B cell (primary cell): ENCODE results near the gene IVNS1ABP. TPM values are rescaled to one million over a fixed set of nuclear protein-coding genes. Genes with fewer than 3 reads are reported as not detected.
A peak's percentile ranks its signal among the peaks of the same experiment; 100 is the strongest.

Experiments
- ATAC-seq: fragments of 200-7000 bp; cut with Tn5 transposase; one replicate; pipeline ENCODE4 v1.10.0; 2021; ENCODE audit warnings: low read depth, mild to moderate bottlenecking, moderate number of reproducible peaks, moderate library complexity
- CTCF ChIA-PET: fragments of 350-600 bp; sonication (Branson Sonifier 250); formaldehyde crosslinking; loops from one replicate; lab custom pipeline; 2021; ENCODE audit warnings: antibody characterized with exemption, inconsistent platforms; lab: Charles Lee
- POLR2A ChIA-PET: fragments of 350-600 bp; sonication (Branson Sonifier 250); formaldehyde crosslinking; loops from one replicate; lab custom pipeline; 2021; ENCODE audit warnings: antibody characterized with exemption; lab: Charles Lee
- DNase-seq: peaks from one replicate; pipeline ENCODE4 v3.0.0; 2013
- H2AFZ ChIP-seq: 2 replicates; pipeline ENCODE4 v1.6.1; 2012; ENCODE audit warnings: mild to moderate bottlenecking, low read depth, low read length; ENCODE audit not compliant: insufficient read depth, poor library complexity, severe bottlenecking
- H3K27ac ChIP-seq, 2 donors: 1 replicate in 1 of 2; 2 replicates in 1 of 2; pipeline ENCODE4 v1.5.1; 2012 to 2013; ENCODE audit warnings: low read length in 2 of 2, mild to moderate bottlenecking in 2 of 2, moderate library complexity in 1 of 2
- H3K27me3 ChIP-seq, 4 experiments: fragments of 200-600 bp in 1 of 4; sonication (generic) in 1 of 4; replicated peaks in 1 of 4; 1 replicate in 2 of 4; 2 replicates in 2 of 4; pipeline versions ENCODE4 v1.6.1 to v1.7.0; 2013 to 2016; ENCODE audit warnings: low read length in 3 of 4, mild to moderate bottlenecking in 2 of 4, mixed read lengths in 1 of 4, moderate library complexity in 1 of 4; ENCODE audit not compliant: insufficient read depth in 4 of 4, control insufficient read depth in 3 of 4; ENCODE audit errors: control extremely low read depth in 1 of 4
- H3K36me3 ChIP-seq, 2 experiments: replicated peaks in 1 of 2; 1 replicate in 1 of 2; 2 replicates in 1 of 2; pipeline versions ENCODE4 v1.6.1 to v1.7.1; 2013; ENCODE audit warnings: low read length in 1 of 2; ENCODE audit not compliant: insufficient read depth in 2 of 2, control insufficient read depth in 1 of 2; ENCODE audit errors: control extremely low read depth in 1 of 2, extremely low read depth in 1 of 2
- H3K4me1 ChIP-seq, 2 donors: fragments of 200-600 bp in 1 of 2; sonication (generic) in 1 of 2; 1 replicate in 1 of 2; 2 replicates in 1 of 2; pipeline versions ENCODE4 v1.5.1 to v1.6.1; 2013 to 2017; ENCODE audit warnings: low read length in 2 of 2; ENCODE audit not compliant: control insufficient read depth in 2 of 2, insufficient read depth in 2 of 2
- H3K4me2 ChIP-seq: replicated peaks from 2 replicates; pipeline ENCODE3; 2012; ENCODE audit warnings: mild to moderate bottlenecking, low read depth, low read length; ENCODE audit not compliant: poor library complexity, severe bottlenecking
- H3K4me3 ChIP-seq, 5 experiments: fragments of 200-600 bp in 1 of 5; sonication (generic) in 1 of 5; 1 replicate in 3 of 5; 2 replicates in 2 of 5; pipeline versions ENCODE4 v1.5.1 to v1.7.0; 2011 to 2016; ENCODE audit warnings: low read length in 4 of 5, mild to moderate bottlenecking in 4 of 5, low read depth in 2 of 5, control low read depth in 1 of 5, moderate library complexity in 1 of 5; ENCODE audit not compliant: insufficient read depth in 1 of 5; ENCODE audit errors: control extremely low read depth in 1 of 5, extremely low read depth in 1 of 5
- H3K79me2 ChIP-seq: fragments of 200-600 bp; sonication (generic); one replicate; pipeline ENCODE4 v1.6.0; 2016; ENCODE audit warnings: low read length; ENCODE audit not compliant: control insufficient read depth, insufficient read depth
- H3K9ac ChIP-seq: fragments of 200-600 bp; sonication (generic); 2 replicates; pipeline ENCODE4 v1.6.1; 2017; ENCODE audit warnings: mild to moderate bottlenecking, low read length, moderate library complexity
- H3K9me3 ChIP-seq, 3 donors: one replicate each; pipeline versions ENCODE4 v1.6.1 to v1.7.1; 2013; ENCODE audit warnings: low read length in 2 of 3; ENCODE audit not compliant: control insufficient read depth in 2 of 3, insufficient read depth in 1 of 3; ENCODE audit errors: control extremely low read depth in 1 of 3
- H4K20me1 ChIP-seq: 2 replicates; pipeline ENCODE4 v1.6.0; 2012; ENCODE audit warnings: mild to moderate bottlenecking, low read length; ENCODE audit not compliant: insufficient read depth, control insufficient read depth, poor library complexity, severe bottlenecking
- H3K27ac Mint-ChIP-seq: one replicate; pipeline ENCODE4 v1.8.0; 2021; ENCODE audit warnings: mixed read lengths
- H3K27me3 Mint-ChIP-seq: one replicate; pipeline ENCODE4 v1.8.0; 2021; ENCODE audit warnings: mixed read lengths
- H3K4me1 Mint-ChIP-seq: one replicate; pipeline ENCODE4 v1.8.0; 2021; ENCODE audit warnings: mixed read lengths
- H3K4me3 Mint-ChIP-seq: one replicate; pipeline ENCODE4 v1.8.0; 2021; ENCODE audit warnings: mixed read lengths
- H3K9me3 Mint-ChIP-seq: one replicate; pipeline ENCODE4 v1.8.0; 2022; ENCODE audit warnings: mixed read lengths; ENCODE audit not compliant: insufficient read depth
- EZH2 ChIP-seq: IDR thresholded peaks from 2 replicates; pipeline ENCODE4 v1.6.1; 2012; ENCODE audit warnings: borderline replicate concordance, low read depth, mild to moderate bottlenecking, moderate library complexity, low read length; ENCODE audit not compliant: insufficient read depth, poor library complexity, severe bottlenecking
- WGBS: methylation state at CpG from one replicate; pipeline ENCODE4 v1.1.5; 2013; ENCODE audit warnings: missing lambda C conversion rate; ENCODE audit not compliant: insufficient coverage; 5-methylcytosine and 5-hydroxymethylcytosine counted together
- intact Hi-C: fragments of 100-400 bp; cut with micrococcal nuclease; formaldehyde crosslinking; loops from one replicate; pipeline ENCODE4 v1.10.0; 2022
- polyA plus RNA-seq: library from polyadenylated mRNA; depleted of rRNA; stranded (reverse); fragments of >200 nt; gene quantifications from 2 replicates; pipeline ENCODE4 v1.2.3, GENCODE V29; 2012
- total RNA-seq, 2 donors: library from RNA; stranded (reverse); fragments of 120-200 nt in 1 of 2; gene quantifications; 1 replicate in 1 of 2; 2 replicates in 1 of 2; pipeline versions ENCODE4 v1.2.3 to v1.2.4, GENCODE V29; 2013 to 2022
- TF ChIP-seq, protein P1 (sequence below): fragments of 200-600 bp; IDR thresholded peaks from one replicate; pipeline ENCODE4 v1.8.0; 2022; ENCODE audit warnings: antibody characterized with exemption, mild to moderate bottlenecking

IVNS1ABP gene
- total and polyA plus RNA-seq, 2 donors (not counting 1 experiment from before 2014, with no cell fraction given) = 42.9 to 87.0 TPM

GRCh38 chr1:185317886-185318310, 855 bp upstream of the IVNS1ABP start:
- no peak for TF ChIP-seq EZH2
- TF ChIP-seq, protein P1, sequence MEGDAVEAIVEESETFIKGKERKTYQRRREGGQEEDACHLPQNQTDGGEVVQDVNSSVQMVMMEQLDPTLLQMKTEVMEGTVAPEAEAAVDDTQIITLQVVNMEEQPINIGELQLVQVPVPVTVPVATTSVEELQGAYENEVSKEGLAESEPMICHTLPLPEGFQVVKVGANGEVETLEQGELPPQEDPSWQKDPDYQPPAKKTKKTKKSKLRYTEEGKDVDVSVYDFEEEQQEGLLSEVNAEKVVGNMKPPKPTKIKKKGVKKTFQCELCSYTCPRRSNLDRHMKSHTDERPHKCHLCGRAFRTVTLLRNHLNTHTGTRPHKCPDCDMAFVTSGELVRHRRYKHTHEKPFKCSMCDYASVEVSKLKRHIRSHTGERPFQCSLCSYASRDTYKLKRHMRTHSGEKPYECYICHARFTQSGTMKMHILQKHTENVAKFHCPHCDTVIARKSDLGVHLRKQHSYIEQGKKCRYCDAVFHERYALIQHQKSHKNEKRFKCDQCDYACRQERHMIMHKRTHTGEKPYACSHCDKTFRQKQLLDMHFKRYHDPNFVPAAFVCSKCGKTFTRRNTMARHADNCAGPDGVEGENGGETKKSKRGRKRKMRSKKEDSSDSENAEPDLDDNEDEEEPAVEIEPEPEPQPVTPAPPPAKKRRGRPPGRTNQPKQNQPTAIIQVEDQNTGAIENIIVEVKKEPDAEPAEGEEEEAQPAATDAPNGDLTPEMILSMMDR = no peak
- Histone ChIP-seq H2AFZ (peak overlapping the region; percentile 83), H3K27me3 (no peaks in the 10 kb centered on the region), H3K79me2 (peaks cover 40% of the 10 kb centered on the region), H3K4me2 (peak overlapping the region; percentile 96), H3K4me3 (peak overlapping the region; percentile 61 to 98 (median 96)), H4K20me1 (peaks cover 32% of the 10 kb centered on the region), H3K4me1 (peaks cover 29 to 35% of the 10 kb centered on the region in 2 donors), H3K27ac (peak overlapping the region; percentile 95 to 98), H3K9ac (peak overlapping the region; percentile 95), H3K36me3 (no peaks in the 10 kb centered on the region), H3K9me3 (peaks cover 0 to 8% (median 0%) of the 10 kb centered on the region in 3 donors)
- ChIA-PET CTCF (interaction anchor here (0.7 to 5.0 kb wide), 11 partner anchors 21 to 512 kb away, joined by 3 to 50 read pairs (median 8); no protein-coding TSS in a partner anchor), POLR2A (interaction anchor here (1.3 to 2.9 kb wide), 4 partner anchors 281 to 376 kb away, joined by 5 to 11 read pairs (median 7); no protein-coding TSS in a partner anchor)
- Mint-ChIP-seq H3K27ac (peak overlapping the region; percentile 98), H3K27me3 (no peaks in the 10 kb centered on the region), H3K4me1 (peaks cover 43% of the 10 kb centered on the region), H3K9me3 (no peaks in the 10 kb centered on the region), H3K4me3 (peak overlapping the region; percentile 92)
- 8% methylated on average over 8 of the region's 11 CpGs for WGBS
- no peak for DNase-seq
- intact Hi-C loops = loop anchor here (1.0 to 10.0 kb wide), 13 partner anchors 21 to 1726 kb away; partner anchors contain the start of genes NCF2, ODR4, RNF2 and SWT1
- peak; percentile 28 for ATAC-seq
